Testis (tissue), 3 donors: ENCODE data around the gene WBP11. TPM values are rescaled to one million over a fixed set of nuclear protein-coding genes. Genes with fewer than 3 reads are reported as not detected.
A peak's percentile ranks its signal among the peaks of the same experiment; 100 is the strongest.

ENCODE experiments used
- DNase-seq: peaks from one replicate; pipeline ENCODE4 v3.0.0-alpha.2; 2019
- H3K27ac ChIP-seq, 2 donors: fragments of 200-600 bp; sonication (generic); one replicate each; pipeline ENCODE4 v1.5.1; 2019
- H3K27me3 ChIP-seq: fragments of 200-600 bp; sonication (generic); one replicate; pipeline ENCODE4 v1.5.1; 2019
- H3K36me3 ChIP-seq: fragments of 200-600 bp; sonication (generic); one replicate; pipeline ENCODE4 v1.5.1; 2017; ENCODE audit warnings: low read depth; ENCODE audit errors: missing control alignments
- H3K4me1 ChIP-seq: fragments of 200-600 bp; sonication (generic); one replicate; pipeline ENCODE4 v1.5.1; 2019
- H3K4me3 ChIP-seq, 2 donors: fragments of 200-600 bp; sonication (generic); one replicate each; pipeline ENCODE4 v1.5.1; 2017 to 2019
- H3K9me3 ChIP-seq: fragments of 200-600 bp; sonication (generic); one replicate; pipeline ENCODE4 v1.5.1; 2017
- CTCF ChIP-seq, 3 experiments: fragments of 450-650 bp in 2 of 3; fragments of 200-600 bp in 1 of 3; sonication (generic) in 1 of 3; IDR thresholded peaks; one replicate each; pipeline ENCODE4 v1.5.1; 2016 to 2019; ENCODE audit warnings: antibody characterized with exemption in 3 of 3, mild to moderate bottlenecking in 2 of 3, moderate library complexity in 1 of 3
- POLR2A ChIP-seq: fragments of 450-650 bp; IDR thresholded peaks from one replicate; pipeline ENCODE4 v1.6.1; 2017; ENCODE audit warnings: antibody characterized with exemption, mild to moderate bottlenecking, moderate library complexity
- whole genome bisulfite sequencing, 2 donors: methylation state at CpG; one replicate each; pipeline ENCODE4 v1.1.5; 2018; 5-methylcytosine and 5-hydroxymethylcytosine counted together
- intact Hi-C: fragments of 100-400 bp; cut with DNase I; formaldehyde crosslinking; loops from one replicate; pipeline ENCODE4 v1.15.1; 2023; ENCODE audit warnings: low total_unique reads
- polyA plus RNA-seq: library from polyadenylated mRNA; stranded (reverse); fragments of 350-450 nt; fragmentation: Illumina TruSeq; extraction: RNeasy Lipid Tissue Mini Kit (QIAGEN cat#74804); gene quantifications from one replicate; pipeline ENCODE4 v1.2.3, GENCODE V29; 2014; ENCODE audit warnings: low read depth, low replicate concordance; ENCODE audit not compliant: insufficient read depth
- total RNA-seq, 2 donors: library from RNA; depleted of rRNA; stranded (reverse); fragments of >200 nt; gene quantifications; one replicate each; pipeline ENCODE4 v1.2.3, GENCODE V29; 2016

Gene WBP11
- total and polyA plus RNA-seq, 3 donors from 2014 or later, result 37.8 to 117 (median 41.7) TPM

DNA sequence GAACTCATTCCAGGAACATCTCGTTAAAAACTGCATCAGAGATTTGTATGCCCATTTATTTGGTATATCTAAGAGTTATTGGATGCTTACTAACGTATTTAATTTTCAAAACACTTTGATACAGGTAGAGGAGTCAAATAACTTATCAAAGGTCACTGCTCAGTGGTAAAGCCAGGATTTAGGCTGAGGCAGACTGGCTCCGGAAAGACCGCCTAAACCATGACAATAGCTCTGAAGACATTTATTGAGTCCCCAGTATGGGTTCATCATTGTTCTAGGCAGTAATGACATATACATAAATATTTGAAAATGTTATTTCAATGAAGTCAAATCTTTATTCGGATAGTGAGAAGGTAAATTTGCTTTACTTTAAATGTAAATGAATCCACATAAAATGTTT, 30.3 kb downstream of the WBP11 start:
- Histone ChIP-seq H3K27me3 (no peaks in the 10 kb centered on the region), H3K4me1 (peaks cover 15% of the 10 kb centered on the region), H3K9me3 (no peaks in the 10 kb centered on the region), H3K4me3 (peak overlapping the region in 1 of 2 donors; percentile 85), H3K36me3 (no peaks in the 10 kb centered on the region), H3K27ac (no peak overlapping the region)
- intact Hi-C loops, result no loop called here
- DNase-seq, result no peak
- WGBS, 2 donors, result 57 to 69% methylated on average over 5 of the region's 5 CpGs
- no peak for TF ChIP-seq CTCF (IDR thresholded peaks at IDR 0.05)
- TF ChIP-seq POLR2A, result no peak

DNA sequence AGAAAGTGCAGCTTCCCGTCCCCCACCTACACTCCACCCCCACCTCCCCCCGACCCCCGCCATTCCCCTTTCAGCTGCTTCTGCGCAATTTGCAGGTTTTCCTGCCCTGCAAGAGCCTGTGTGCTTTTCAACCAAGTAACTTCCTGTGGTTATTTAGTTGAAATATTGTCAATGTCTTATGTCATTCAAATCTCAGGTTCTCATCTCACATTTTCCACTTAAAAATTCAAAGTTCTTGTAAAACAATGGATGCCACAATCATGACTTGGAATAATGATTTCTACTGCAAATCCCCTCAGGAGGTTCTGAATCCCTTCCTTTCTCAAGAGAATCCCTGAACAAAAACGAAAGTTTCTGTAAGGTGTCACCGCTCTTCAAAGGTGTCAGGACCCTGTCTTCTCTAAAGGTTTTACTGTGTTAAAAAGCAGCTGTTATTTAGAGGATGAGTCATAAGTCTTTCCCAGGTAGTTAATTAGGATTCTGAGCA, 31.6 kb downstream of the WBP11 start:
- no peaks in the 10 kb centered on the region for H3K36me3 ChIP-seq
- no peak for TF ChIP-seq CTCF (IDR thresholded peaks at IDR 0.05)
- no peak for TF ChIP-seq POLR2A
- H3K4me3 ChIP-seq, result peak overlapping the region in 1 of 2 donors; percentile 92
- no peak for DNase-seq
- peaks cover 15% of the 10 kb centered on the region for H3K4me1 ChIP-seq
- no peaks in the 10 kb centered on the region for H3K9me3 ChIP-seq
- no peaks in the 10 kb centered on the region for H3K27me3 ChIP-seq
- 16 to 20% methylated on average over 6 of the region's 6 CpGs for WGBS, 2 donors
- H3K27ac ChIP-seq, result peak overlapping the region; percentile 94 to 95
- intact Hi-C loops, result no loop called here

DNA sequence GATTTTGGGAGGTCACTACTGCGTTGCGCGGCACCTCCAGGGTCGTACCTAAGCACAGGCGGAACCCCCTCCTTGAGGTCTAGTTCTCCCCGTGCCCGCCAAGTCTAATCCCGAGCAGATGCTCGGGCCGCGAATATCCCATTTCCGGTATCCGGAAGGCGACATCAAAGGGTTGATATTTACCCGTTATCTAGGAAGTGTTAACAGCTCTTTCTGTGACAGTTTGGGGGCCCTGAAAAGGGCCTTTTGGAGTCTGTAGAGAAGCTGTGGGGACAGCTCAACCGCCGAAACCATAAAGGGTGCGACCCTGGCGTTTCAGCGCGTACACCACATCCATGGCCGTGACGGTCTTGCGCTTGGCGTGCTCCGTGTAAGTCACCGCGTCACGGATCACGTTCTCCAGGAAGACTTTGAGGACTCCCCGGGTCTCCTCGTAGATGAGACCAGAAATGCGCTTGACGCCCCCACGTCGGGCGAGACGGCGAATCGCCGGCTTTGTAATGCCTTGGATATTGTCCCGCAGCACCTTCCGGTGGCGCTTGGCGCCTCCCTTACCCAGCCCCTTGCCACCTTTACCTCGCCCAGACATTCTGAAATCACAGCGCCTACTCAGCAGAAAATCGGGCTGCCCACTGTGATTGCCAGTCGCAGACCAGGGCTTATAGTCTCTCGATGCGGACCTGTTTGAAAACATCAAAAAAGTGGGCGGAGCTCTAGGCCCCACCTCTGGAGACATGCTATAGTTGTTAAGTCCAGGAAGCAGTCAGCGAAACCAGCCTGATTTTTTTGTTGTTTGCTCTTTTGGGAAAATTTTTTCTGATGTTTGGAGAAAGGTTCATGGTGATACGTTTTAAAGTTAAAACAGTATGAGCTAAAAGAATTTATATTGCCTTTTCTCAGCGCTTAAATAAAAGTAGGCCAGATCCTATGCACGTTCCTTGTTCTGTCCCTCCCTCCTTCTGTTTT, 32.5 kb downstream of the WBP11 start:
- Histone ChIP-seq H3K4me3 (peak overlapping the region; percentile 79 to 92), H3K36me3 (no peaks in the 10 kb centered on the region), H3K9me3 (no peaks in the 10 kb centered on the region), H3K27me3 (no peaks in the 10 kb centered on the region), H3K4me1 (peaks cover 9% of the 10 kb centered on the region), H3K27ac (peak overlapping the region; percentile 94 to 95)
- WGBS, 2 donors, result 0% methylated on average over 42 to 56 of the region's 56 CpGs
- TF ChIP-seq CTCF (IDR thresholded peaks at IDR 0.05) (no peak), POLR2A (peak; percentile 61)
- DNase-seq, result peak; percentile 99
- intact Hi-C loops, result no loop called here

DNA sequence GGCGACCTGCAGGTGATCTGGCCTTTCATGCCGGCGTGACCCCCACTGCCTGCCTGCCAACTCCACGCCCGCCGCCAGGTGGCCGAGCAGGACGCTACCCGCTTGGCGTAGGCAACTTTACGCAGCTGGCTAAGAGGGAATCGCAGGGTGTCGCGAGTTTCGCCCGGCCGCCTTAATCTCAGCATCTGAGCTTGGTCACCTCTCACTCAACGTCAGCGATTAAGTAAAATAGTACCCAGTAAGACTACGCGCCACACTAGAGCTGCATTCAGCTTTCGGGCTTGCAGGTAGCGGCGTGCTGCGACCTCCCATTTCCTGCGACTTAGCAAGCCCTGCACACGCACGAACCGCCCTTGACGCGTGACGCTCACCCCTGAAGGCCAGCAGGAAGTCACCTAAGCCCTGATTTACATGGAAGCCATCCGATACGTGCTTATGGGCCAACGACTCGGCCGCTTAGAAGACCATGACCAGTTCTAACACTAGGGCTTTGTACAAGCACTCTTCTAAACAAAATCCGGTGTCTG, 33.2 kb downstream of the WBP11 start:
- Histone ChIP-seq H3K4me1 (peaks cover 7% of the 10 kb centered on the region), H3K27ac (peak overlapping the region; percentile 94 to 95), H3K36me3 (no peaks in the 10 kb centered on the region), H3K9me3 (no peaks in the 10 kb centered on the region), H3K27me3 (no peaks in the 10 kb centered on the region), H3K4me3 (peak overlapping the region; percentile 79 to 92)
- peak; percentile 82 for DNase-seq
- TF ChIP-seq POLR2A, result no peak
- TF ChIP-seq CTCF (IDR thresholded peaks at IDR 0.05), result peak; percentile 73 to 90 (median 85)
- intact Hi-C loops, result no loop called here
- 0% methylated on average over 14 to 38 of the region's 38 CpGs for WGBS, 2 donors
